Naive B cell (primary cell): ENCODE measurements around the gene HINT3. TPM values are rescaled to one million over a fixed set of nuclear protein-coding genes. Genes with fewer than 3 reads are reported as not detected.
A peak's percentile ranks its signal among the peaks of the same experiment; 100 is the strongest.

Source experiments
- ATAC-seq, 2 donors: fragments of 150-1000 bp; cut with Tn5 transposase; 2 replicates each; pipeline ENCODE4 v1.10.0; 2021; ENCODE audit warnings: low read depth in 2 of 2, mild to moderate bottlenecking in 2 of 2, moderate library complexity in 2 of 2
- DNase-seq: peaks from one replicate; pipeline ENCODE4 v3.0.0; 2022
- H3K27ac Mint-ChIP-seq, 6 donors: one replicate each; pipeline ENCODE4 v1.8.0; 2020 to 2022; ENCODE audit warnings: mild to moderate bottlenecking in 6 of 6, mixed read lengths in 6 of 6, moderate library complexity in 5 of 6, inconsistent platforms in 2 of 6
- H3K27me3 Mint-ChIP-seq, 3 donors: one replicate each; pipeline ENCODE4 v1.8.0; 2021 to 2022; ENCODE audit warnings: mixed read lengths in 3 of 3, mild to moderate bottlenecking in 1 of 3
- H3K36me3 Mint-ChIP-seq, 2 donors: one replicate each; pipeline ENCODE4 v1.8.0; 2020 to 2022; ENCODE audit warnings: mixed read lengths in 2 of 2, inconsistent platforms in 1 of 2, mild to moderate bottlenecking in 1 of 2
- H3K4me1 Mint-ChIP-seq, 3 donors: one replicate each; pipeline ENCODE4 v1.8.0; 2020 to 2022; ENCODE audit warnings: mixed read lengths in 3 of 3, inconsistent platforms in 1 of 3, mild to moderate bottlenecking in 1 of 3, moderate library complexity in 1 of 3
- H3K4me3 Mint-ChIP-seq, 8 donors: one replicate each; pipeline ENCODE4 v1.8.0; 2020 to 2022; ENCODE audit warnings: mild to moderate bottlenecking in 8 of 8, mixed read lengths in 8 of 8, moderate library complexity in 8 of 8, inconsistent platforms in 2 of 8
- H3K9me3 Mint-ChIP-seq, 7 donors: one replicate each; pipeline ENCODE4 v1.8.0; 2020 to 2022; ENCODE audit warnings: mixed read lengths in 7 of 7, mild to moderate bottlenecking in 5 of 7, inconsistent platforms in 2 of 7, moderate library complexity in 1 of 7
- polyA plus RNA-seq, 6 donors: library from polyadenylated mRNA; unstranded; fragments of 300-500 nt; fragmentation: Illumina TruSeq; gene quantifications; one replicate each; pipeline ENCODE4 v1.2.3, GENCODE V29; 2021; ENCODE audit warnings: low read depth in 6 of 6

The HINT3 gene
- polyA plus RNA-seq, 6 donors from 2014 or later, result 12.1 to 17.8 (median 15.3) TPM

DNA sequence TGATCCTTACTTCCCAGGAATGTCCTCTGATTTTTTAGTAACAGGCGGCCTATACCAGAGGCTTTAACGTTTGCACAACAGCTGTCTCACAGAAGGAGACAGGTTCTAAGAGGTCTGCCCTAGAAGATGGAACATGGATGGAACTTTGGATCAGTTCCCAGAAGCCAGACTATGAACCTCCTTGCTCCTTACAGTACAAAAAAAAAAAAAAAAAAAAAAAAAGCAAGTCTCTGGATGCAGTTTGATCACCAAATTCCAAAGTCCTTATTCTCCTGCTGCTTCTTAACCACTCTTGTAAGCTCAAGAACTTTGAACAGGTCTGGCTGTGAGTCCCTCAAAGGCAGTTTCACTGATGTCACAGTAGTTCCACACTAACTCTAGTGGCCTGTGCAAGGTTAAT is 27.7 kb downstream of the HINT3 start:
- H3K27ac Mint-ChIP-seq, result no peak overlapping the region
- no peak for DNase-seq
- no peaks in the 10 kb centered on the region for H3K36me3 Mint-ChIP-seq
- no peaks in the 10 kb centered on the region for H3K4me1 Mint-ChIP-seq
- H3K27me3 Mint-ChIP-seq, result no peaks in the 10 kb centered on the region
- ATAC-seq, result no peak
- H3K9me3 Mint-ChIP-seq, result no peaks in the 10 kb centered on the region
- peak overlapping the region in 1 of 8 donors; percentile 2 for H3K4me3 Mint-ChIP-seq

DNA sequence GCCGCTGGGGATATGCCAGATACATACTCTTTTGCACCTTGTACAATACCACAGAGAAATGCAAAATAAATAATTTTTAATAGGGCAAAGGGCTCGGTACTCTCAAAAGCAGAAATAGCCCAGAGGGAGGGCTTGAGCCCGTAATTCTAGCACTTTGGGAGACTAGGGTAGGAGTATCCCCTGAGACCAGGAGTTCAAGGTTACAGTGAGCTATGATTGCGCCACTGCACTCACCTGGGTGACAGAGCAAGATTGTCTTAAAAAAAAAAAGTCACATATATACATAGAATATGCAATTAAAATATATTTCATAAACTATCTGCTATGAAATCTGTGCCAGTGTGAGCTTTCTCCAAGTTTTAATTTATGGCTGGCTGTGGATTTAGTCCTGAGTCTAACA is 29.0 kb downstream of the HINT3 start:
- Mint-ChIP-seq H3K36me3 (no peaks in the 10 kb centered on the region), H3K27me3 (no peaks in the 10 kb centered on the region), H3K27ac (no peak overlapping the region), H3K9me3 (no peaks in the 10 kb centered on the region), H3K4me1 (peaks cover 0 to 6% (median 0%) of the 10 kb centered on the region in 3 donors), H3K4me3 (peak overlapping the region in 3 of 8 donors; percentile 6 to 77 (median 30))
- DNase-seq (no peak), ATAC-seq (no peak)

DNA sequence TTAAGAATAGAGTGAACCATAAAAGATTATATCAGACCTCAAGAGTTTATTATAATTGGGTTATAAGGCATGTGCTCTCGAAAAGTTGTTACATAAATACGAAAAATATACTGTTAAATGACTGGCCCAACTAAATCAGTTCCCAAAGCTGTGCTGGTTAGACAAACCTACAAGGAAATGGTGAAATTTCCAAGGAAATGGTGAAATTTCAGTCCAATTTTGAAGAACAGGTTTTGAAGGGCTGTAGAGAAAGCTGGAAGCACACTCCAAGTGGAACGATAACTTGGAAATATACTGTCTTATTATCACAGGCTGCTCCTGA is 29.4 kb downstream of the HINT3 start:
- H3K27me3 Mint-ChIP-seq, result no peaks in the 10 kb centered on the region
- ATAC-seq, result no peak

DNA sequence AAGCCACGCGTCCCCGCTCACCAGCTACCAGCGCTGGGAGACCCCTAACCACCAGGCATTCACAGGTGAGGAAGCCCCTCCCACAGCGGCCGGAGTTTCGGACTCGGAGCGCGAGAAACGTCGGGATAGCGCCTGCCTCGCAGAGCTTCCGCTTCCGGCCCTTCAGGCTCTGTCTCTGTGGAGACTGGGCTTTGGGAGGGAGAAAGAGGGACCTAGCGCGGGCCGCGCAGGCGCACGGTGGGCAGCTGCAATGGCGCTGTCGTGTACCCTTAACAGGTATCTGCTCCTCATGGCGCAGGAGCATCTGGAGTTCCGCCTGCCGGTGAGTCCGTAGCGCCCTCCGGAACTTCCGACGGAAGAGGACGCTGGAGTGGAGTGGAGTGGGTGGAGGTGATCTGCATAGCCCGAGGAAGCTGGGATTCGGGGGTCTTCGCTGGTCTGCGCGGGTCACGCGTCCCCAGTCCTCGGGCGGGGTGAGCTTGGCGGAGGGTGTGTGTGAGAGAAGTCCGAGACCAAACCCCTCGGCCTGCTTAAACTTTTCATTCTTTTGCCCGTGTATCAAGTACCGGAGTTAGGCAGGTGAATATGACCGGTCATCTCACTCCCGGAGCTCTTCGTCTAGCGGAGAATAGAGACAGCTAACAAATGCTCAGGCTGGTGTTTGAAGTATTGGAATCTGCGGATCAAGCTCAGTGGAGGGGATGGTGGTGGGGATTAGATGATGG is 29.9 kb downstream of the HINT3 start, which contains the start of gene TRMT11:
Gene TRMT11 (plus strand): TSS at position 240 of the 725 bp plus-strand sequence. CDS start 11 bp downstream, at position 251.
- H3K4me1 Mint-ChIP-seq, result peaks cover 0 to 6% (median 0%) of the 10 kb centered on the region in 3 donors
- peak; percentile 95 for ATAC-seq

More for the DNA sequence above, 29.4 kb downstream of the HINT3 start:
- H3K27ac Mint-ChIP-seq, result no peak overlapping the region
- H3K9me3 Mint-ChIP-seq, result no peaks in the 10 kb centered on the region
- H3K4me1 Mint-ChIP-seq, result peaks cover 0 to 6% (median 0%) of the 10 kb centered on the region in 3 donors
- no peak for DNase-seq
- no peaks in the 10 kb centered on the region for H3K36me3 Mint-ChIP-seq
- H3K4me3 Mint-ChIP-seq, result no peak overlapping the region

DNA sequence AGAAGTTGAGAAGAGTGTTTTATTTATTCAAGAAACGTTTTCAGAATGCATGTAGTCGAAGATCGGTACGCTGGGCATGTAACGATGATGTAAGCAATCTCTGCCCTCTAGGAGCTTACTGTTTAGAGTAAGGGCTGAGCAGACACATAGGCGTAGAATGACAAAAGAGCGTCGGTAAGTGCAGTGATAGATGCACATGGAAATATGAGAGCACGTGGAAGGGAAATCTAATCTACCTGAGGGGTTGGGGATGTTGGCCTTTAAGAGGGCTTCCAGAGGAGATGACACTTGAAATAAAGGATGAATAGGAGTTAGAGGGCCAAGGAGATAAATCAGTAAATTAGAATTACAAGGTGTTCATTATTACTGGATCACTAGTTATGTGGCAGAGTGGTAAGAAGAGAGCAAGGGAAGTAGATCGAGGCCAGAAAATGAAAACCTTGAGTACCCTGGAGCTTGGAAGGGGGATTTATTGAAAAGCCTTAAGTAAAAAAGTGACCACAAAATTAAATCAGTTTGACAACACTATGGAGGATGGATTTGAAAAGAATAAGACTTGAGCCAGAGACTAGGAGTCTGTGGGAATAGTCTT is 30.6 kb downstream of the HINT3 start:
- no peaks in the 10 kb centered on the region for H3K9me3 Mint-ChIP-seq
- H3K27ac Mint-ChIP-seq, result no peak overlapping the region
- H3K4me1 Mint-ChIP-seq, result peaks cover 0 to 6% (median 0%) of the 10 kb centered on the region in 3 donors
- no peak overlapping the region for H3K4me3 Mint-ChIP-seq
- DNase-seq, result no peak
- H3K27me3 Mint-ChIP-seq, result no peaks in the 10 kb centered on the region
- peak; percentile 6 to 15 for ATAC-seq
- no peaks in the 10 kb centered on the region for H3K36me3 Mint-ChIP-seq

More for the DNA sequence above, 29.9 kb downstream of the HINT3 start, which contains the start of gene TRMT11:
- no peak within 1 kb of the TSS for H3K27ac Mint-ChIP-seq
- H3K9me3 Mint-ChIP-seq, result no peaks in the 10 kb centered on the region
- H3K36me3 Mint-ChIP-seq, result no peaks in the 10 kb centered on the region
- H3K27me3 Mint-ChIP-seq, result no peaks in the 10 kb centered on the region
- H3K4me3 Mint-ChIP-seq, result peak within 1 kb of the TSS in 3 of 8 donors; percentile 6 to 77 (median 30)
- DNase-seq, result peak; percentile 70

DNA sequence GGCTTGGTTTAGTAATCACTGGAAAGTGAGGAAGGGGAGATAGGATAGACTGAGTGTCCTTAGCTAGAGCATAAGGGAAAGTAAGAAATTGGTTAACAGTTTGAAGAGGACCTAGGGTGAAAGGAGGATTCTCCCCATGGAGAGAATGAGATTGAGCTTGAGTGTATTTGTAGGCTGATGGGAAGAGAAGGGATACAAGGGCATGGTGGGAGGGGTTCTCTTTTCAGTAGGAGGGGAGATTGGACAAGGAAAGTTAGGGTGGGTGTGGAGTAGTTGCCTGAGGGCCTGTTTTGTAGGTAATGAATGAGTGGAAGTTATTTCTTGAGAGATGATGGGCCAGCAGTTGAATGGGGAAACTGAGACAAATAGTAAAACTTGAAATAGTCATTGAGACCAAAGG is 31.7 kb downstream of the HINT3 start:
- no peaks in the 10 kb centered on the region for H3K36me3 Mint-ChIP-seq
- H3K4me3 Mint-ChIP-seq, result no peak overlapping the region
- no peaks in the 10 kb centered on the region for H3K27me3 Mint-ChIP-seq
- H3K4me1 Mint-ChIP-seq, result peaks cover 0 to 10% (median 7%) of the 10 kb centered on the region in 3 donors
- no peak for DNase-seq
- H3K27ac Mint-ChIP-seq, result no peak overlapping the region
- no peaks in the 10 kb centered on the region for H3K9me3 Mint-ChIP-seq
- no peak for ATAC-seq

DNA sequence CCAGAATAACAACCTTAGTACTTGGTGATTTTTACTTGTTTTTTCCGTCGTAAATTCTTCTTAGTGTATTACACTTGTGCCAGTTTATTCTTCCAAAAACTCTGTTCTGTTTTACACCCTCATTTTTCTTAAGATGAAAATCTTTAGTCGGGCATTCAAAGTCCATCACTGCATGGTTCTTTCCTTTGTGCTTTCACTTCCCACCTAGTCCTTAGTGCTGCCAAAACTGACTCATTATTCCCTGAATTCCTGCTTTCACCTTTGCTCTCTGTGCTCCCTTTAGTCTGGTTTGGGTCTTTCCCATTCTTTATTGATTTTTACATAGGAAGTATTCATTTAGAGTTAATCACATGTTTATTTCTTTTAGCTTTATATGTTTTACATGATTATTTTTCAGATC is 33.1 kb downstream of the HINT3 start:
- Mint-ChIP-seq H3K4me3 (peak overlapping the region in 1 of 8 donors; percentile 71), H3K27me3 (no peaks in the 10 kb centered on the region), H3K36me3 (no peaks in the 10 kb centered on the region), H3K9me3 (no peaks in the 10 kb centered on the region), H3K4me1 (peaks cover 0 to 10% (median 7%) of the 10 kb centered on the region in 3 donors), H3K27ac (no peak overlapping the region)
- DNase-seq (no peak), ATAC-seq (no peak)

DNA sequence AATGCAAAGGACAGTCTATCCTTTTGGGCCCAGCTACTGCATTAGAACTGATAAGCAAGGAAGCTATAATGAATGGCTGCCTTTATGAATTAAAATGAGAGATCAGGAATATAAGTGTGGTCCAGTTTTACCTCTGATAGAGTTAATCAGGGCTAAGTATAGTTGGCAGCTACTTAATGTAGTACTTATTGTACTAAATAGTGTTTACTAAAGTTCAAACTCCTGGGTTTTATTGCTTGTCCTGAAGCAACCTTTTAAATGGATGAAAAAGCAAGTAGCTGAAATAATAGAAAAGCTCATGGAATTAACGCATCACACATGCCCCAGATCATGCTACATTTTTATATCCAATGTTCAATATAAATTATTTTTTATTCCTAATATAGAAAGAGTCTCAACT is 35.1 kb downstream of the HINT3 start:
- no peak overlapping the region for H3K27ac Mint-ChIP-seq

DNA sequence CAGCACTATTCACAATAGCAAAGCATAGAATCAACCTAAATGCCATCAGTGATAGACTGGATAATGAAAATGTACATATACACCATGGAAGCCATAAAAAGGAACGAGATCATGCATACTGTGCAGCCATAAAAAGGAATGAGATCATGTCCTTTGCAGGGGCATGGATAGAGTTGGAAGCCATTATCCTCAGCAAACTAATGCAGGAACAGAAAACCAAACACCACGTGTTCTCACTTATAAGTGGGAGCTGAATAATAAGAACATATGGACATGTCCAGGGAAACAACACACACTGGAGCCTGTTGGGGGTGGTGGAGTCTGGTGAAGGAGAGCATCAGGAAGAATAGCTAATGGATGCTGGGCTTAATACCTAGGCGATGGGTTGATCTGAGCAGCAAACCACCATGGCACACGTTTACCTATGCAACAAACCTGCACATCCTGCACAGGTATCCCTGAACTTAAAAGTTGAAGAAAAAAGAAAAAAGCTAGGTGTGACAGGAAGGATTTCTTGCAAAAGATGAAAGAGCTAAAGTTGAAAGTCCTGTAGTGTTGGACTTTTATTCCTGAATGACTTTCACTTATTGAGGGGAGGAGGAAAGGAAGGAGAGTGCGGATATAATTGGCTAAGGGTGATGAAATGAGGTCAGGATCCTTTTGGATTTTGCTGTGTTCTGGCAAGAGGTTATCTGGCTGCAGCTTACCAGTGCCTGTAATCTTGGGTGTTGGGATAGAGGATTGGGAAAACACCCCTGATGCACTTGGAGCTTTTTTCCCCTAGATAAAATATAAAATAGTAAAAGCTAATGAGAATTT is 38.3 kb downstream of the HINT3 start:
- Mint-ChIP-seq H3K4me3 (no peak overlapping the region), H3K9me3 (no peaks in the 10 kb centered on the region), H3K27ac (no peak overlapping the region), H3K27me3 (no peaks in the 10 kb centered on the region), H3K36me3 (peaks cover 0 to 12% of the 10 kb centered on the region in 2 donors), H3K4me1 (peaks cover 4 to 14% (median 8%) of the 10 kb centered on the region in 3 donors)
- ATAC-seq (no peak), DNase-seq (no peak)

More for the DNA sequence above, 35.1 kb downstream of the HINT3 start:
- Mint-ChIP-seq H3K4me3 (no peak overlapping the region), H3K4me1 (peaks cover 4 to 14% (median 13%) of the 10 kb centered on the region in 3 donors), H3K27me3 (no peaks in the 10 kb centered on the region), H3K9me3 (no peaks in the 10 kb centered on the region), H3K36me3 (no peaks in the 10 kb centered on the region)
- DNase-seq, result no peak
- no peak for ATAC-seq

DNA sequence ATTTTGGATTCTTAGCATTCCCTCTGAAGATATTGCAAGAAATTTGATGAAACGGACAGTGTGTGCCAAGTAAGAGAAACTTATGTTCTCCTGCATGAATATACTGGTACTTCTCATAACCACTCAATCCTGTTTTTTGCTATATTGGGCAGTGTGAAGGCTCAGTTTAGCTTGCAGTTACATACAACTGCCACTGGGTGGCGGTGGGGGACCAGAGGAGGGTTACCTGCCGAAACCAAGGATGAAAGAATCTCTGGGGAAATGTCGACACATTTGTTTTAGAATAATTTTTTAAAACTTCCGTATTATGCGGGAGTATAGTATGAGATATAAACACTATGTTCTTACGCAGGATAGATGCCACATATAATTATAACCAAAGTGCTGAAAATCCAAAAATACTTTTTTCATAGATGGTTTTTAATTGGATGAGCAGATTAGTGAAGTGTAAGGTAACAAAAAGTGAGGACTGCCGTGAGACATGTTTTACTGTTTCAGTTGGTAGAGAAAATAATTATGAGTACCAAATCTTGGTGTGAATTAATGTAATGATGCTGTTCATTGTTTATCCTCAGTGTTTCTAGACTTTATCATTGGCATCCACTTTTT is 39.5 kb downstream of the HINT3 start:
- peaks cover 2 to 19% of the 10 kb centered on the region in 2 donors for H3K36me3 Mint-ChIP-seq
- H3K27me3 Mint-ChIP-seq, result no peaks in the 10 kb centered on the region
- no peak overlapping the region for H3K27ac Mint-ChIP-seq
- H3K4me3 Mint-ChIP-seq, result peak overlapping the region; percentile 0 to 84 (median 63)
- ATAC-seq (peak; percentile 94 to 97), DNase-seq (peak; percentile 67)
- H3K4me1 Mint-ChIP-seq, result peaks cover 4 to 14% (median 7%) of the 10 kb centered on the region in 3 donors
- H3K9me3 Mint-ChIP-seq, result no peaks in the 10 kb centered on the region

DNA sequence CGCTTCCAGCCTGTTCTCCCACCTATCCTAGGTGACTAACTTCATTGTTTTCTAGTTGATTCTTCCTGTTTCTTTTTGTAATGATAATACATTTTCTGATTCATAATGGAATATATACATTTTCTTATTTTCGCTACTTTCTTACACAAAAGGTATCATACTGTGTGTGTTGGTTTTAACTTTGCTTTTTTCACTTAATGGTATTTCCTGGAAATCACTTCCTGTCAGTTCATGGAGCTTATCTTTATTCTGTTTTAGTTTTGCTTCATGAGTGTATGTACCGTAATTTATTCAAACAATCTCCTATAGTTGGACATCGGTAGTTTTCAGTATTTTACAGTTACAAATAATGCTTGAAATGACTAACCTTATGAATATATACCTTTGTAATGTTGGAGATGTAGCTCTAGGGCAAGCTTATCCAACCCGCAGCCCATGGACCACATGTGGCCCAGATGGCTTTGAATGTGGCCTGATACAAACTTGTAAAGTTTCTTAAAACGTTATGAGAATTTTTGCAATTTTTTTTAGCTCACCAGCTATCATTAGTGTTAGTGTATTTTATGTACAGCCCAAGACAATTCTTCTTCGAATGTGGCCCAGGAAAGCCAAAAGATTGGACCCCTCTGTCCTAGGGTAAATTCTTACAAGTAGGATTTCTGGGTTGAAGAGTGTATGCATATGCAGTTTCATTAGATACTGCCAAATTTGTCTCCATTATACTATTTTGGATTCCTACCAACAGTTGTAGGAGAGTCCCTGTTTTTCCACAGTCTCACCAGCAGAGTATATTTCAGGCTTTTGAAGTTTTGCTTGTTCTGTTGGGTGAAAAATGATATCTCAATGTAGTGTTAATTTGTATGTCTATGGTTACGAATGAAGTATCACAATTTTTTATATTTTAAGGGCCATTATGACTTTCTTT is 46.4 kb downstream of the HINT3 start:
- no peak overlapping the region for H3K4me3 Mint-ChIP-seq
- no peaks in the 10 kb centered on the region for H3K9me3 Mint-ChIP-seq
- no peaks in the 10 kb centered on the region for H3K4me1 Mint-ChIP-seq
- peak overlapping the region in 1 of 6 donors; percentile 0 for H3K27ac Mint-ChIP-seq
- DNase-seq (no peak), ATAC-seq (no peak)
- peaks cover 21 to 31% of the 10 kb centered on the region in 2 donors for H3K36me3 Mint-ChIP-seq
- H3K27me3 Mint-ChIP-seq, result no peaks in the 10 kb centered on the region

DNA sequence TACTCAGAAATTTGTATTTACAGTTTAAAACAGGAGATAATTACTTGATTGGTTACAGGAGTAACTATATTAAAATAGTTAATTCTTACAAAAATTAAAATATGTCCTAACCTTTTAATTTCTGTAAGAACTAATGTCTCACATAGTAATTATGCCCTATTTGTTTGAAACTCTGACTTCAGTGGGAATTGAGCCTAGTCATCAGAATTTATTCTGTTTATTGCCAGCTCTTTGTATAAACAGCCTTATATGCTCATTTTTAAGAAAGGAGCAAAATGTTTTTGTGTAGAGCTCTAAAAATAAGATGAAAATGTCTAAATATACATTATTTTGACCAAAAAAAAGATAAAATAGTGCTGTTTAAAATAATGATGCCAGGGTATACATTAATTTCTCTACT is 51.2 kb downstream of the HINT3 start:
- Mint-ChIP-seq H3K9me3 (no peaks in the 10 kb centered on the region), H3K4me3 (no peak overlapping the region), H3K27me3 (no peaks in the 10 kb centered on the region), H3K36me3 (peaks cover 24 to 38% of the 10 kb centered on the region in 2 donors), H3K4me1 (no peaks in the 10 kb centered on the region), H3K27ac (no peak overlapping the region)
- ATAC-seq, result no peak
- no peak for DNase-seq
